ENCODE measurements around the gene DNAAF9.

The DNAAF9 gene

DNA sequence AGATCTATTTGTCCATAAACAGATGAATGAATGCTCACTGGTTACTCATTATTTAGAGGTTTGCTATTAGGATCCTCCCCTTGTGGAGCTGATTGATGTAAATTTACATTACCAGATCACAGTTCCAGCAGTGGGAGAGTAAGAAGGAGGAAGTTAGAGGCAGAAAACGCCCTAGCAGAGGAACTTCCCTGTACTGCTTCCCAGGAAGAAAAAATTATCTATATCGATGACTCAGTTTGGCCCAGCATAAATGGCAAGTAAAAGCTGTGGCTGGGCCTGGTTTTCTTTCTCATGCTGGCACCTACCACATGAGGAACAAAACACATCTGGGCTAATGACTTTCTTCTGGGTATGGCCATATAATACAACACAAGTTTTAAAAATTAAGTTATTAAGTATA is 35.7 kb downstream of the DNAAF9 start:
- no peak for TF ChIP-seq ZNF274 (IDR thresholded peaks at IDR 0.05; ENCODE audit: low read depth, low read length)
- H3K4me3 ChIP-seq (ENCODE audit: low read length) = no peak overlapping the region

DNA sequence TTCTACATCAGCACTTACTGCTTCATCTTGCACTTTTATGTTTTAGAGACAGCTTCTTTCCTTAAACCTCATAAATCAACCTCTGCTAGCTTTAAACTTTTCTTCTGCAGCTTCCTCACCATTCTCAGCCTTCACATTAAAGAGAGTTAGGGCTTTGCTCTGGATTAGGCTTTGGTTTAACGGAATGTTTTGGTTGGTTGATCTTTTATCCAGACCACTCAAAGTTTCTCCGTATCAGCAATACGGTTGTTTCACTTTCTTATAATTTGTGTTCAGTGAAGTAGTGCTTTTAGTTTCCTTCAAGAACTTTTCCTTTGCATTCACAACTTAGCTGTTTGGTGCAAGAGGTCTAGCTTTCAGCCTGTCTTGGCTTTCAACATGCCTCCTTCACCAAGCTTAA is 40.4 kb downstream of the DNAAF9 start:
- H3K4me3 ChIP-seq (ENCODE audit: low read length) = no peak overlapping the region
- no peak for TF ChIP-seq ZNF274 (IDR thresholded peaks at IDR 0.05; ENCODE audit: low read depth, low read length)

DNA sequence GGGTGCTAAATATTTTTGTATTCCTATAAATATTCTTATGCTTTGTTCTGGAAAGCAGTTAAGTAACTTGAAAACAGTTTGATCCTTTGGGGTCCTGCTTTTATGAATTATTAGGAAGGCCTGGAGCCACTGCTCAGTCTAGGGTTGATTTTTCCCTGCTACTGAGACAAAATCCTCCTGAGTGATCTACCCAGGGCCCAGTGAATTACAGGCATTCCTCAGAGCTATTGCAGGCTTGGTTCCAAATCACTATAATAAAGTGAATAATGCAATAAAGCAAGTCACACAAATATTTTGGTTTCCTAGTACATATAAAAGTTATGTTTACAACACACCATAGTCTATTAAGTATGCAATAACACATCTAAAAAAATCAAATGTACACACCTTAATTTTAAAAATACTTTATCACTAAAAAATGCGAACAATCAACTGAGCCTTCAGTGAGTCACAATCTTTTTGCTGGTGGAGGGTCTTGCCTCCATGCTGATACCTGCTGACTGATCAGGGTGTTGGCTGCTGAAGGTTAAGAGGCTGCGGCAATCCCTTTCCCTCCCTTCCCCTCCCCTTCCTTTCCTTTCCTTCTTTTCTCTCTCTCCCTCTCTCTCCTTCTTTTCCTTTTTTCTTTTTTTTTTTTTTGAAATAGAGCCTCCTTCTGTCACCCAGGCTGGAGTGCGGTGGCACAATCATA is 43.0 kb downstream of the DNAAF9 start:
- no peak overlapping the region for H3K4me3 ChIP-seq (ENCODE audit: low read length)
- TF ChIP-seq ZNF274 (IDR thresholded peaks at IDR 0.05; ENCODE audit: low read depth, low read length) = no peak

DNA sequence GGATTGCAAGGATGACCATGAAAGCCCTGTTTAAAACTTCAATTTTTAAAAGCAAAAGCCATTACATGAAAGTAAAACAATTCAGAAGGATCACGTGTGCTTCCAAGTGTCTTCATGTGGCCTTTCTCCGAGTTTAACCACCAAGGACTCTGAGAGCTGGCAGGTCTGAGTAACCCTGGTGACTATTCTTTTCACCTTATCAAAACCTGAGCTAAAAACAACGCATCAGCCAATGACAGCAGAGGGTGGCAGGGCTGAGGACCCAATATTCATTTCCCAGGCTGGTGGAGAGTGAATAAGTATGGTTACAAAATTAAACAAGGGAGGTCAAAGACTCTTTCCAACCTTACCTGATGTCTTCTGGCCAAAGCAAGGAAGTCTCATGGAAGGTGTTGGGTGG is 46.7 kb downstream of the DNAAF9 start:
- no peak for TF ChIP-seq ZNF274 (IDR thresholded peaks at IDR 0.05; ENCODE audit: low read depth, low read length)

DNA sequence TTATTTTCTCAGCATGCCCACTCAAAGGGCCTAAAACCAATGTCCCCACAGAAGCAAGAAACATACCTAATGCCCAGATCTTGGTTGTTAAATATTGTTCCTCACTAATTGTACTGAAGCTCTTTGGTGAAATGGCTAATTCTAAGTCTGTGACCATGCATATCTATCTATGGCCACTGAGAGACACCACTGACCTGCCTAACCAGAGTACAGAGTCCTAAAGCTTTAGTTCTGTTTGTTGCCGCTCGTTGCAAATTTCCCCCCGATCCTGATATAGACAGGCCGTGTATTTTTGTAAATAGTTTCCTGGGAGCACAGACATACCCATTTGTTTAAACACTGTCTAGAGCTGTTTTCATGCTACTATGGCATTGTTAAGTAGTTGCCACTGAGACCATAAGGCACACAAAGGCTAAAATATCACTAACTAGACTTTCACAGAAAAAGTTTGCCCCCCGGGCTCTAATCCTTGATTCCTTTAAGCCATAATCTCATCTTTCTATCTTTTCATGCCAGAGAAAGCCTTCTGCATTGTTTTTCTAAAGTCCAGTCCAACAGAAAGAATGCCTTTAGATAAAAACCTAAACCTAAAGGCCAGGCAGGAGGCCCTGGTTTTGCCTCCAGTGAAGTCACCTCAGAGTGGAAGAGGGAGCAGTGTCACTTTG is 48.7 kb downstream of the DNAAF9 start:
- TF ChIP-seq ZNF274 (IDR thresholded peaks at IDR 0.05; ENCODE audit: low read depth, low read length) = no peak
- H3K4me3 ChIP-seq (ENCODE audit: low read length) = no peak overlapping the region

More for the DNA sequence above, 46.7 kb downstream of the DNAAF9 start:
- no peak overlapping the region for H3K4me3 ChIP-seq (ENCODE audit: low read length)

All from GM08714 (cell line).